ENCODE results near the gene PDHB. TPM values are rescaled to one million over a fixed set of nuclear protein-coding genes. Genes with fewer than 3 reads are reported as not detected.
A peak's percentile ranks its signal among the peaks of the same experiment; 100 is the strongest.

Gene PDHB
- polyA plus RNA-seq = 72.3 TPM
- long read RNA-seq, donor 1, transcript PDHB-201 (10 exons, 1,527 nt) = major isoform, 13 of 26 reads
- long read RNA-seq, donor 1, partial matches to known transcripts = 12 of 26 reads
- long read RNA-seq, donor 1, other reads (novel, unspliced or antisense) = 0 of 26 reads
- long read RNA-seq, donor 2, transcript PDHB-201 (10 exons, 1,527 nt) = major isoform, 43 of 68 reads
- long read RNA-seq, donor 2, partial matches to known transcripts = 17 of 68 reads
- long read RNA-seq, donor 2, other reads (novel, unspliced or antisense) = 0 of 68 reads
- long read RNA-seq, donor 3 = 0 reads
- long read RNA-seq, donor 4, transcript PDHB-201 (10 exons, 1,527 nt) = major isoform, 5 of 5 reads
- long read RNA-seq, donor 4, partial matches to known transcripts = 0 of 5 reads
- long read RNA-seq, donor 4, other reads (novel, unspliced or antisense) = 0 of 5 reads
- long read RNA-seq, donor 5, transcript PDHB-201 (10 exons, 1,527 nt) = major isoform, 36 of 55 reads
- long read RNA-seq, donor 5, partial matches to known transcripts = 16 of 55 reads
- long read RNA-seq, donor 5, other reads (novel, unspliced or antisense) = 0 of 55 reads
- long read RNA-seq, donor 6, transcript PDHB-201 (10 exons, 1,527 nt) = major isoform, 30 of 64 reads
- long read RNA-seq, donor 6, partial matches to known transcripts = 34 of 64 reads
- long read RNA-seq, donor 6, other reads (novel, unspliced or antisense) = 0 of 64 reads
- long read RNA-seq, donor 7, transcript PDHB-201 (10 exons, 1,527 nt) = major isoform, 16 of 28 reads
- long read RNA-seq, donor 7, partial matches to known transcripts = 7 of 28 reads
- long read RNA-seq, donor 7, other reads (novel, unspliced or antisense) = 0 of 28 reads
- long read RNA-seq, donor 8, transcript PDHB-201 (10 exons, 1,527 nt) = major isoform, 48 of 100 reads
- long read RNA-seq, donor 8, partial matches to known transcripts = 49 of 100 reads
- long read RNA-seq, donor 8, other reads (novel, unspliced or antisense) = 0 of 100 reads
- long read RNA-seq, donor 9, transcript PDHB-201 (10 exons, 1,527 nt) = major isoform, 31 of 45 reads
- long read RNA-seq, donor 9, partial matches to known transcripts = 10 of 45 reads
- long read RNA-seq, donor 9, other reads (novel, unspliced or antisense) = 0 of 45 reads
- long read RNA-seq, donor 10, transcript PDHB-201 (10 exons, 1,527 nt) = major isoform, 56 of 93 reads
- long read RNA-seq, donor 10, partial matches to known transcripts = 33 of 93 reads
- long read RNA-seq, donor 10, other reads (novel, unspliced or antisense) = 0 of 93 reads
- long read RNA-seq, donor 11, transcript PDHB-201 (10 exons, 1,527 nt) = major isoform, 17 of 36 reads
- long read RNA-seq, donor 11, partial matches to known transcripts = 16 of 36 reads
- long read RNA-seq, donor 11, other reads (novel, unspliced or antisense) = 0 of 36 reads

GRCh38 chr3:58433400-58434167 is at the start of gene PDHB:
Gene PDHB (minus strand): TSS chr3:58433832. CDS start chr3:58433809, 23 bp downstream.
- no CpG with 5 or more reads among the region's 67 CpGs for WGBS (ENCODE audit: insufficient coverage, low lambda C conversion rate)
- peaks cover 7% of the 10 kb centered on the region for H3K4me1 ChIP-seq (ENCODE audit: control insufficient read depth, insufficient read depth, low read length)

GRCh38 chr3:58482917-58483636 is 49.4 kb upstream of the PDHB start:
- H3K36me3 ChIP-seq (ENCODE audit: control insufficient read depth, insufficient read depth, low read length) = no peaks in the 10 kb centered on the region
- no peaks in the 10 kb centered on the region for H3K4me1 ChIP-seq (ENCODE audit: control insufficient read depth, insufficient read depth, low read length)
- no peaks in the 10 kb centered on the region for H3K27me3 ChIP-seq (ENCODE audit: control insufficient read depth, insufficient read depth, low read length)
- 84% methylated on average over 5 of the region's 8 CpGs for WGBS (ENCODE audit: insufficient coverage, low lambda C conversion rate)
- no peak for DNase-seq
- H3K9me3 ChIP-seq (ENCODE audit: control insufficient read depth, low read depth, low read length) = peaks cover 4% of the 10 kb centered on the region
- no peak overlapping the region for H3K4me3 ChIP-seq (ENCODE audit: low read length)
- no peak overlapping the region for H3K27ac ChIP-seq (ENCODE audit: low read length)

More at GRCh38 chr3:58433400-58434167, at the start of gene PDHB:
- peak; percentile 86 to 96 for DNase-seq
- Histone ChIP-seq H3K36me3 (ENCODE audit: control insufficient read depth, insufficient read depth, low read length) (peaks cover 34% of the 10 kb centered on the region), H3K27ac (ENCODE audit: low read length) (peak within 1 kb of the TSS; percentile 86), H3K4me3 (ENCODE audit: low read length) (peak within 1 kb of the TSS; percentile 99), H3K9me3 (ENCODE audit: control insufficient read depth, low read depth, low read length) (no peaks in the 10 kb centered on the region), H3K27me3 (ENCODE audit: control insufficient read depth, insufficient read depth, low read length) (no peaks in the 10 kb centered on the region)

GRCh38 chr3:58480309-58480708 is 46.7 kb upstream of the PDHB start:
- WGBS (ENCODE audit: insufficient coverage, low lambda C conversion rate) = no CpG with 5 or more reads among the region's 2 CpGs
- H3K4me3 ChIP-seq (ENCODE audit: low read length) = no peak overlapping the region
- no peaks in the 10 kb centered on the region for H3K4me1 ChIP-seq (ENCODE audit: control insufficient read depth, insufficient read depth, low read length)
- no peak overlapping the region for H3K27ac ChIP-seq (ENCODE audit: low read length)
- no peaks in the 10 kb centered on the region for H3K36me3 ChIP-seq (ENCODE audit: control insufficient read depth, insufficient read depth, low read length)
- no peak for DNase-seq
- peaks cover 4% of the 10 kb centered on the region for H3K9me3 ChIP-seq (ENCODE audit: control insufficient read depth, low read depth, low read length)
- H3K27me3 ChIP-seq (ENCODE audit: control insufficient read depth, insufficient read depth, low read length) = no peaks in the 10 kb centered on the region

GRCh38 chr3:58478781-58479180 is 45.1 kb upstream of the PDHB start:
- H3K4me3 ChIP-seq (ENCODE audit: low read length) = peak overlapping the region; percentile 38
- no peaks in the 10 kb centered on the region for H3K4me1 ChIP-seq (ENCODE audit: control insufficient read depth, insufficient read depth, low read length)
- peak overlapping the region; percentile 66 for H3K27ac ChIP-seq (ENCODE audit: low read length)
- H3K27me3 ChIP-seq (ENCODE audit: control insufficient read depth, insufficient read depth, low read length) = no peaks in the 10 kb centered on the region
- WGBS (ENCODE audit: insufficient coverage, low lambda C conversion rate) = no CpG with 5 or more reads among the region's 2 CpGs
- no peaks in the 10 kb centered on the region for H3K36me3 ChIP-seq (ENCODE audit: control insufficient read depth, insufficient read depth, low read length)
- peaks cover 4% of the 10 kb centered on the region for H3K9me3 ChIP-seq (ENCODE audit: control insufficient read depth, low read depth, low read length)
- peak in 1 of 2 donors; percentile 59 for DNase-seq

GRCh38 chr3:58474967-58475578 is 41.4 kb upstream of the PDHB start:
- DNase-seq = no peak
- Histone ChIP-seq H3K9me3 (ENCODE audit: control insufficient read depth, low read depth, low read length) (peaks cover 4% of the 10 kb centered on the region), H3K4me3 (ENCODE audit: low read length) (no peak overlapping the region), H3K36me3 (ENCODE audit: control insufficient read depth, insufficient read depth, low read length) (no peaks in the 10 kb centered on the region), H3K4me1 (ENCODE audit: control insufficient read depth, insufficient read depth, low read length) (peaks cover 22% of the 10 kb centered on the region), H3K27ac (ENCODE audit: low read length) (no peak overlapping the region), H3K27me3 (ENCODE audit: control insufficient read depth, insufficient read depth, low read length) (no peaks in the 10 kb centered on the region)
- 100% methylated on average over 1 of the region's 3 CpGs for WGBS (ENCODE audit: insufficient coverage, low lambda C conversion rate)

GRCh38 chr3:58474348-58474911 is 40.8 kb upstream of the PDHB start:
- H3K4me1 ChIP-seq (ENCODE audit: control insufficient read depth, insufficient read depth, low read length) = peaks cover 25% of the 10 kb centered on the region
- no peaks in the 10 kb centered on the region for H3K27me3 ChIP-seq (ENCODE audit: control insufficient read depth, insufficient read depth, low read length)
- H3K36me3 ChIP-seq (ENCODE audit: control insufficient read depth, insufficient read depth, low read length) = no peaks in the 10 kb centered on the region
- H3K9me3 ChIP-seq (ENCODE audit: control insufficient read depth, low read depth, low read length) = no peaks in the 10 kb centered on the region
- no CpG with 5 or more reads among the region's 1 CpG for WGBS (ENCODE audit: insufficient coverage, low lambda C conversion rate)
- no peak overlapping the region for H3K4me3 ChIP-seq (ENCODE audit: low read length)
- no peak overlapping the region for H3K27ac ChIP-seq (ENCODE audit: low read length)
- no peak for DNase-seq

- Histone ChIP-seq H3K4me3 (ENCODE audit: low read length) (no peak overlapping the region), H3K27me3 (ENCODE audit: control insufficient read depth, insufficient read depth, low read length) (no peaks in the 10 kb centered on the region), H3K4me1 (ENCODE audit: control insufficient read depth, insufficient read depth, low read length) (peaks cover 25% of the 10 kb centered on the region), H3K9me3 (ENCODE audit: control insufficient read depth, low read depth, low read length) (no peaks in the 10 kb centered on the region), H3K36me3 (ENCODE audit: control insufficient read depth, insufficient read depth, low read length) (no peaks in the 10 kb centered on the region), H3K27ac (ENCODE audit: low read length) (no peak overlapping the region)
- DNase-seq = no peak
- WGBS (ENCODE audit: insufficient coverage, low lambda C conversion rate) = 100% methylated on average over 1 of the region's 1 CpG
Observed at GRCh38 chr3:58473275-58473674, 39.6 kb upstream of the PDHB start.

GRCh38 chr3:58471025-58471887 is 37.6 kb upstream of the PDHB start:
- H3K4me1 ChIP-seq (ENCODE audit: control insufficient read depth, insufficient read depth, low read length) = peaks cover 25% of the 10 kb centered on the region
- peak overlapping the region; percentile 76 for H3K27ac ChIP-seq (ENCODE audit: low read length)
- H3K36me3 ChIP-seq (ENCODE audit: control insufficient read depth, insufficient read depth, low read length) = no peaks in the 10 kb centered on the region
- no peaks in the 10 kb centered on the region for H3K27me3 ChIP-seq (ENCODE audit: control insufficient read depth, insufficient read depth, low read length)
- H3K9me3 ChIP-seq (ENCODE audit: control insufficient read depth, low read depth, low read length) = no peaks in the 10 kb centered on the region
- peak; percentile 70 to 84 for DNase-seq
- no peak overlapping the region for H3K4me3 ChIP-seq (ENCODE audit: low read length)
- WGBS (ENCODE audit: insufficient coverage, low lambda C conversion rate) = no CpG with 5 or more reads among the region's 10 CpGs
